IMR-90 (cell line): Measurements from ENCODE around the gene HMGN1. TPM values are rescaled to one million over a fixed set of nuclear protein-coding genes. Genes with fewer than 3 reads are reported as not detected.

Source experiments
- ATAC-seq: fragments of 200-7000 bp; cut with Tn5 transposase; 2 replicates; pipeline ENCODE4 v1.9.1; 2020; ENCODE audit warnings: low read depth, mild to moderate bottlenecking, moderate library complexity
- BruUV-seq: library from RNA; stranded (reverse); fragments of 400-500 nt; replicated peaks from 2 replicates; lab custom pipeline; 2021; lab: Mats Ljungman, UMichigan
- CTCF ChIA-PET: fragments of 300-600 bp; formaldehyde crosslinking; extraction: SDS; loops from one replicate; lab custom pipeline; 2021; ENCODE audit warnings: antibody characterized with exemption; lab: Yijun Ruan, JAX
- POLR2A ChIA-PET: fragments of 300-600 bp; sonication (Branson Sonifier 250); formaldehyde crosslinking; loops from one replicate; lab custom pipeline; 2022; ENCODE audit warnings: antibody characterized with exemption; ENCODE audit not compliant: unreplicated experiment; lab: Charles Lee
- DNase-seq: peaks from one replicate; pipeline ENCODE4 v3.0.0; 2013
- H2AFZ ChIP-seq: replicated peaks from 2 replicates; pipeline ENCODE3; 2013; ENCODE audit warnings: low read length, mild to moderate bottlenecking; ENCODE audit not compliant: poor library complexity
- H2AK5ac ChIP-seq: 2 replicates; pipeline ENCODE4 v1.6.1; 2013; ENCODE audit warnings: low read depth, low read length, inconsistent platforms
- H2AK9ac ChIP-seq: replicated peaks from 2 replicates; pipeline ENCODE3; 2013; ENCODE audit warnings: mild to moderate bottlenecking, low read depth, low read length, moderate library complexity; ENCODE audit not compliant: poor library complexity
- H2BK120ac ChIP-seq: 2 replicates; pipeline ENCODE4 v1.6.1; 2013; ENCODE audit warnings: low read depth, low read length, inconsistent platforms
- H2BK15ac ChIP-seq: 3 replicates; pipeline ENCODE4 v1.6.1; 2013; ENCODE audit warnings: low read depth, low read length, inconsistent platforms
- H2BK20ac ChIP-seq: 2 replicates; pipeline ENCODE4 v1.6.1; 2013; ENCODE audit warnings: low read depth, mild to moderate bottlenecking, inconsistent platforms, low read length, moderate library complexity
- H2BK5ac ChIP-seq: 2 replicates; pipeline ENCODE4 v1.6.1; 2013; ENCODE audit warnings: mild to moderate bottlenecking, low read depth, low read length, inconsistent platforms; ENCODE audit not compliant: poor library complexity, severe bottlenecking
- H3K14ac ChIP-seq: replicated peaks from 2 replicates; pipeline ENCODE4 v1.6.1; 2013; ENCODE audit warnings: low read depth, low read length, inconsistent platforms
- H3K18ac ChIP-seq: 2 replicates; pipeline ENCODE4 v1.6.1; 2013; ENCODE audit warnings: low read depth, low read length, control low read depth
- H3K23ac ChIP-seq: 2 replicates; pipeline ENCODE4 v1.6.1; 2013; ENCODE audit warnings: low read depth, low read length, inconsistent platforms
- H3K27ac ChIP-seq: 2 replicates; pipeline ENCODE4 v1.5.1; 2013; ENCODE audit warnings: mild to moderate bottlenecking, control low read depth, low read length; ENCODE audit not compliant: insufficient read depth
- H3K27me3 ChIP-seq: 2 replicates; pipeline ENCODE4 v1.6.1; 2013; ENCODE audit warnings: low read length; ENCODE audit not compliant: control insufficient read depth, insufficient read depth
- H3K36me3 ChIP-seq: 2 replicates; pipeline ENCODE4 v1.6.1; 2013; ENCODE audit warnings: low read length, mixed read lengths; ENCODE audit not compliant: control insufficient read depth, insufficient read depth
- H3K4ac ChIP-seq: 2 replicates; pipeline ENCODE4 v1.6.1; 2013; ENCODE audit warnings: low read depth, low read length, inconsistent platforms
- H3K4me1 ChIP-seq: 2 replicates; pipeline ENCODE4 v1.6.1; 2013; ENCODE audit warnings: low read length, mixed read lengths; ENCODE audit not compliant: control insufficient read depth, insufficient read depth
- H3K4me2 ChIP-seq: 2 replicates; pipeline ENCODE4 v1.6.1; 2013; ENCODE audit warnings: low read depth, mild to moderate bottlenecking, control low read depth, low read length, moderate library complexity
- H3K4me3 ChIP-seq: 2 replicates; pipeline ENCODE4 v1.5.1; 2013; ENCODE audit warnings: low read depth, mild to moderate bottlenecking, control low read depth, low read length, moderate library complexity; ENCODE audit not compliant: insufficient read depth
- H3K56ac ChIP-seq: 2 replicates; pipeline ENCODE4 v1.6.1; 2013; ENCODE audit warnings: low read length, inconsistent platforms; ENCODE audit not compliant: insufficient read depth; ENCODE audit errors: extremely low read depth
- H3K79me1 ChIP-seq, 2 experiments: 2 replicates each; pipeline ENCODE4 v1.6.1; 2013; ENCODE audit warnings: low read length in 2 of 2, inconsistent platforms in 1 of 2, low read depth in 1 of 2
- H3K9ac ChIP-seq: 2 replicates; pipeline ENCODE4 v1.6.1; 2013; ENCODE audit warnings: low read depth, low read length, control low read depth
- H3K9me1 ChIP-seq: 2 replicates; pipeline ENCODE4 v1.6.1; 2013; ENCODE audit warnings: low read length, inconsistent platforms; ENCODE audit not compliant: insufficient read depth
- H3K9me3 ChIP-seq: 2 replicates; pipeline ENCODE4 v1.6.1; 2013; ENCODE audit warnings: low read length; ENCODE audit not compliant: control insufficient read depth, insufficient read depth
- H4K20me1 ChIP-seq: 2 replicates; pipeline ENCODE4 v1.6.1; 2013; ENCODE audit warnings: low read length, inconsistent platforms; ENCODE audit not compliant: insufficient read depth
- H4K5ac ChIP-seq: 2 replicates; pipeline ENCODE4 v1.6.1; 2013; ENCODE audit warnings: mild to moderate bottlenecking, low read depth, low read length, control low read depth
- H4K8ac ChIP-seq, 2 experiments: 2 replicates each; pipeline ENCODE4 v1.6.1; 2013; ENCODE audit warnings: low read depth in 2 of 2, low read length in 2 of 2, control low read depth in 1 of 2, inconsistent platforms in 1 of 2
- H4K91ac ChIP-seq: 2 replicates; pipeline ENCODE4 v1.6.1; 2013; ENCODE audit warnings: low read depth, low read length, inconsistent platforms; ENCODE audit not compliant: insufficient read depth
- BHLHE40 ChIP-seq: fragments of 150-350 bp; IDR thresholded peaks from 2 replicates; pipeline ENCODE4 v1.6.1; 2016; ENCODE audit warnings: mild to moderate bottlenecking, low read depth, low read length
- CEBPB ChIP-seq: IDR thresholded peaks from 2 replicates; pipeline ENCODE4 v1.6.1; 2012; ENCODE audit warnings: low read depth, low read length, improper control_type of control experiment
- CHD1 ChIP-seq: IDR thresholded peaks from 2 replicates; pipeline ENCODE4 v1.6.1; 2012; ENCODE audit warnings: low read depth, low read length, improper control_type of control experiment
- CTCF ChIP-seq: conservative IDR thresholded peaks from 2 replicates; pipeline ENCODE4 v1.5.1; 2012; ENCODE audit warnings: mild to moderate bottlenecking, low read depth, low read length, improper control_type of control experiment
- FOS ChIP-seq: fragments of 150-350 bp; IDR thresholded peaks from 2 replicates; pipeline ENCODE4 v1.6.1; 2016; ENCODE audit warnings: low read depth, low read length
- MAFK ChIP-seq: IDR thresholded peaks from 2 replicates; pipeline ENCODE4 v1.6.1; 2012; ENCODE audit warnings: low read depth, low read length, improper control_type of control experiment
- MAZ ChIP-seq: IDR thresholded peaks from 2 replicates; pipeline ENCODE4 v1.6.1; 2012; ENCODE audit warnings: low read depth, mild to moderate bottlenecking, low read length, improper control_type of control experiment, moderate library complexity, borderline replicate concordance
- MXI1 ChIP-seq: IDR thresholded peaks from 2 replicates; pipeline ENCODE4 v1.6.1; 2012; ENCODE audit warnings: low read depth, mild to moderate bottlenecking, low read length, moderate library complexity, borderline replicate concordance
- NFE2L2 ChIP-seq: fragments of 150-350 bp; IDR thresholded peaks from 2 replicates; pipeline ENCODE4 v1.6.1; 2016; ENCODE audit warnings: low read depth, mild to moderate bottlenecking, low read length
- POLR2A ChIP-seq: IDR thresholded peaks from 2 replicates; pipeline ENCODE4 v1.6.1; 2012; ENCODE audit warnings: mild to moderate bottlenecking, low read depth, low read length
- RAD21 ChIP-seq: IDR thresholded peaks from 2 replicates; pipeline ENCODE4 v1.6.1; 2012; ENCODE audit warnings: low read length, improper control_type of control experiment
- RCOR1 ChIP-seq: IDR thresholded peaks from 2 replicates; pipeline ENCODE4 v1.6.1; 2012; ENCODE audit warnings: mild to moderate bottlenecking, low read length, improper control_type of control experiment; ENCODE audit not compliant: insufficient replicate concordance
- RFX5 ChIP-seq: IDR thresholded peaks from 2 replicates; pipeline ENCODE4 v1.8.0; 2012; ENCODE audit warnings: low read depth, mild to moderate bottlenecking, low read length, moderate library complexity
- SMC3 ChIP-seq: fragments of 150-350 bp; IDR thresholded peaks from 2 replicates; pipeline ENCODE4 v1.6.1; 2016; ENCODE audit warnings: low read depth, mild to moderate bottlenecking, antibody characterized with exemption, low read length, moderate library complexity
- USF2 ChIP-seq: fragments of 150-350 bp; IDR thresholded peaks from 2 replicates; pipeline ENCODE4 v1.6.1; 2017; ENCODE audit warnings: mild to moderate bottlenecking, antibody characterized with exemption, low read length, low read depth
- WGBS, 2 experiments: methylation state at CpG; one replicate each; pipeline versions ENCODE4 v1.1.5 to v1.1.7; 2013; ENCODE audit warnings: missing lambda C conversion rate in 2 of 2; ENCODE audit not compliant: insufficient read length in 1 of 2; ENCODE audit errors: extremely low coverage in 2 of 2; 5-methylcytosine and 5-hydroxymethylcytosine counted together
- dilution Hi-C: fragments of 300-500 bp; cut with HindIII; formaldehyde crosslinking; loops from one replicate; pipeline ENCODE4 v1.14.3; 2018; ENCODE audit warnings: low sequenced_read_pairs; ENCODE audit not compliant: unreplicated experiment
- in situ Hi-C: fragments of 300-500 bp; cut with MboI; formaldehyde crosslinking; loops from 3 replicates; pipeline ENCODE4 v1.14.3; 2019; ENCODE audit warnings: low sequenced_read_pairs, inconsistent platforms, mixed read lengths
- intact Hi-C: fragments of 100-400 bp; cut with micrococcal nuclease; formaldehyde crosslinking; loops from 2 replicates; pipeline ENCODE4 v1.10.0; 2022
- polyA plus RNA-seq, 3 experiments: library from polyadenylated mRNA; depleted of rRNA; stranded (reverse); fragments of >200 nt; gene quantifications; 2 replicates each; pipeline ENCODE4 v1.2.3, GENCODE V29; 2012; ENCODE audit warnings: low replicate concordance in 1 of 3
- total RNA-seq: library from RNA; depleted of rRNA; stranded (reverse); fragments of >200 nt; gene quantifications from 2 replicates; pipeline ENCODE4 v1.2.3, GENCODE V29; 2012
- TF ChIP-seq, protein P1 (sequence below): fragments of 150-350 bp; IDR thresholded peaks from 2 replicates; pipeline ENCODE4 v1.6.1; 2016; ENCODE audit warnings: low read depth, mild to moderate bottlenecking, low read length, moderate library complexity, borderline replicate concordance

HMGN1 gene
- total and polyA plus RNA-seq, 2 of the 4 experiments (the other 2 are of a cell fraction) = 55.2 to 155 TPM

GRCh38 chr21:39362733-39363132, 13.8 kb upstream of the HMGN1 start:
- Histone ChIP-seq H3K4ac (peak overlapping the region; percentile 77), H3K4me1 (peaks cover 18% of the 10 kb centered on the region), H3K4me2 (no peak overlapping the region), H3K36me3 (no peaks in the 10 kb centered on the region), H4K5ac (no peak overlapping the region), H2BK120ac (peak overlapping the region; percentile 72), H3K9me1 (peaks cover 12% of the 10 kb centered on the region), H2BK5ac (no peak overlapping the region), H2AFZ (peak overlapping the region; percentile 34), H2BK15ac (peak overlapping the region; percentile 73; the same call in 2 of the 3 replicates), H3K18ac (peak overlapping the region; percentile 64; the same call in 1 of the 2 replicates), H4K8ac (peak overlapping the region in 1 of 2 experiments; percentile 52; a peak in 1 of 4 replicates), H2AK5ac (peak overlapping the region; percentile 90; the same call in 1 of the 2 replicates), H3K79me1 (no peaks in the 10 kb centered on the region), H3K27me3 (no peaks in the 10 kb centered on the region), H3K23ac (no peak overlapping the region), H3K4me3 (no peak overlapping the region), H2AK9ac (peak overlapping the region; percentile 48), H3K27ac (no peak overlapping the region), H3K9ac (no peak overlapping the region), H3K9me3 (no peaks in the 10 kb centered on the region), H4K20me1 (no peaks in the 10 kb centered on the region), H3K14ac (0 out of 2 replicates have a peak overlapping the region, but pooled peaks have one; percentile 39), H3K56ac (no peak overlapping the region), H4K91ac (peak overlapping the region; percentile 49; the same call in 1 of the 2 replicates), H2BK20ac (peak overlapping the region; percentile 88)
- ChIA-PET CTCF (interaction anchor here (0.7 to 0.9 kb wide), 2 partner anchors 28 to 600 kb away, joined by 3 read pairs; no protein-coding TSS in a partner anchor), POLR2A (no interaction called here)
- in situ Hi-C loops (no loop called here), intact Hi-C loops (no loop called here), dilution Hi-C loops (no loop called here)
- TF ChIP-seq RCOR1 (no peak), CHD1 (no peak), SMC3 (no peak), FOS (no peak), CEBPB (no peak), USF2 (no peak), CTCF (no peak), MXI1 (no peak), BHLHE40 (no peak), RAD21 (no peak), MAFK (no peak), POLR2A (no peak), RFX5 (no peak), MAZ (no peak), NFE2L2 (no peak)
- TF ChIP-seq, protein P1, sequence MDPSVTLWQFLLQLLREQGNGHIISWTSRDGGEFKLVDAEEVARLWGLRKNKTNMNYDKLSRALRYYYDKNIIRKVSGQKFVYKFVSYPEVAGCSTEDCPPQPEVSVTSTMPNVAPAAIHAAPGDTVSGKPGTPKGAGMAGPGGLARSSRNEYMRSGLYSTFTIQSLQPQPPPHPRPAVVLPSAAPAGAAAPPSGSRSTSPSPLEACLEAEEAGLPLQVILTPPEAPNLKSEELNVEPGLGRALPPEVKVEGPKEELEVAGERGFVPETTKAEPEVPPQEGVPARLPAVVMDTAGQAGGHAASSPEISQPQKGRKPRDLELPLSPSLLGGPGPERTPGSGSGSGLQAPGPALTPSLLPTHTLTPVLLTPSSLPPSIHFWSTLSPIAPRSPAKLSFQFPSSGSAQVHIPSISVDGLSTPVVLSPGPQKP = no peak
- DNase-seq = no peak
- no peak for ATAC-seq
- no TSS peak for BruUV-seq
- 100% methylated on average over 1 of the region's 3 CpGs; no CpG with 5 or more reads in 1 of the 2 experiments for WGBS, 2 experiments
